OCI-LY1 (cell line): ENCODE measurements around the gene PRPSAP1.

Experiments
- EZH2 ChIP-seq: fragments of 200-600 bp; sonication (generic), shearing (Covaris generic); IDR thresholded peaks from 2 replicates; pipeline ENCODE4 v1.8.0; 2017; ENCODE audit warnings: borderline replicate concordance, mixed run types, mild to moderate bottlenecking, antibody characterized with exemption, low read length, moderate library complexity, mixed read lengths
- TF ChIP-seq, protein P1 (sequence below): fragments of 200-600 bp; sonication (generic), shearing (Covaris generic); IDR thresholded peaks from 2 replicates; pipeline ENCODE4 v1.5.1; 2017; ENCODE audit warnings: mild to moderate bottlenecking, antibody characterized with exemption, low read length, moderate library complexity, mixed read lengths

DNA sequence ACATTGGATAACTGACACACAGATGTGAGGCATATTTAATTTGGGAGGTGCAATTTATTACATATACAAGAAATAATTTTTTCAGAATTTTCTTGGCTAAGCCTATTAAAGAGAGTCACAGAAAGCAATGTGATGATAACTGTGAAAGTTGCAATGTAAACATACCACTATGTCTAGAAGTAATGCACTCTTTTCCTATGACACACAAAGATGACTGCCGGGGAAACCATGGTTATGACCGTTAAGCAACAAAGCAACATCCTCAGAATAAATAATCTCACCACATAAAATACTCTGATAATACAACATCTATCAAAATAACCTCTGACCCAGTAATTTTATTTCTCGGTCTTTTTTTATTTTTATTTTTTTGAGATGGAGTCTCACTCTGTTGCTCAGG is 35.1 kb downstream of the PRPSAP1 start:
- TF ChIP-seq, protein P1, sequence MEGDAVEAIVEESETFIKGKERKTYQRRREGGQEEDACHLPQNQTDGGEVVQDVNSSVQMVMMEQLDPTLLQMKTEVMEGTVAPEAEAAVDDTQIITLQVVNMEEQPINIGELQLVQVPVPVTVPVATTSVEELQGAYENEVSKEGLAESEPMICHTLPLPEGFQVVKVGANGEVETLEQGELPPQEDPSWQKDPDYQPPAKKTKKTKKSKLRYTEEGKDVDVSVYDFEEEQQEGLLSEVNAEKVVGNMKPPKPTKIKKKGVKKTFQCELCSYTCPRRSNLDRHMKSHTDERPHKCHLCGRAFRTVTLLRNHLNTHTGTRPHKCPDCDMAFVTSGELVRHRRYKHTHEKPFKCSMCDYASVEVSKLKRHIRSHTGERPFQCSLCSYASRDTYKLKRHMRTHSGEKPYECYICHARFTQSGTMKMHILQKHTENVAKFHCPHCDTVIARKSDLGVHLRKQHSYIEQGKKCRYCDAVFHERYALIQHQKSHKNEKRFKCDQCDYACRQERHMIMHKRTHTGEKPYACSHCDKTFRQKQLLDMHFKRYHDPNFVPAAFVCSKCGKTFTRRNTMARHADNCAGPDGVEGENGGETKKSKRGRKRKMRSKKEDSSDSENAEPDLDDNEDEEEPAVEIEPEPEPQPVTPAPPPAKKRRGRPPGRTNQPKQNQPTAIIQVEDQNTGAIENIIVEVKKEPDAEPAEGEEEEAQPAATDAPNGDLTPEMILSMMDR: no peak
- no peak for TF ChIP-seq EZH2
